HG02884 (cell line): ENCODE data around the gene MDK.

Experiments used
- ATAC-seq: cut with Tn5 transposase; IDR thresholded peaks from one replicate; pipeline ENCODE4 v1.9.1; 2021; ENCODE audit warnings: mild to moderate bottlenecking, moderate library complexity; ENCODE audit not compliant: unreplicated experiment

Gene MDK

GRCh38 chr11:46347637-46348311, 33.7 kb upstream of the MDK start:
- no peak for ATAC-seq

- no peak for ATAC-seq
Observed at GRCh38 chr11:46348566-46349401, 32.7 kb upstream of the MDK start.

GRCh38 chr11:46350695-46351094, 30.8 kb upstream of the MDK start:
- ATAC-seq = no peak

GRCh38 chr11:46351148-46351547, 30.3 kb upstream of the MDK start:
- ATAC-seq = no peak

DNA sequence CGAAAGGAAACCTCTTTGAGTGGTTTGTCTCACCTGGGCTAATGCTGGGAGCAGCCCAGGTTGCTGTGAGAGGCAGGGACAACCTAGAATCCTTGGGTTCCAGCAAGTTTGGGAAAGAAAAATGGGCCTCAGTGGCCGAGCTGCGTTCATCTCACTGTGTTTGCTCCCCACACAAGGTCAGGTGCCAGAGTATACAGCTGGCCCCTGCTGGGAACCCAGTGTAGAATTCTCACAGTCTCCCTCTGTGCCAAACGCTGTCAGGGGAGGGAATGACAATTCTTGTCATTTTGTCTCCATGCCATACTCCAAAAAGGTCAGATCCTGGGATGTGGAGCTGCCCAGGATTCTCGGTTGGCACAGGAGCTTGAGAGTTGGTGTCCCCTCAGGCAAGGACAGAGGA, 29.9 kb upstream of the MDK start:
- no peak for ATAC-seq

GRCh38 chr11:46352063-46352841, 29.2 kb upstream of the MDK start:
- ATAC-seq = no peak

GRCh38 chr11:46353698-46354097, 27.8 kb upstream of the MDK start:
- no peak for ATAC-seq

GRCh38 chr11:46356924-46357482, 24.5 kb upstream of the MDK start:
- no peak for ATAC-seq

DNA sequence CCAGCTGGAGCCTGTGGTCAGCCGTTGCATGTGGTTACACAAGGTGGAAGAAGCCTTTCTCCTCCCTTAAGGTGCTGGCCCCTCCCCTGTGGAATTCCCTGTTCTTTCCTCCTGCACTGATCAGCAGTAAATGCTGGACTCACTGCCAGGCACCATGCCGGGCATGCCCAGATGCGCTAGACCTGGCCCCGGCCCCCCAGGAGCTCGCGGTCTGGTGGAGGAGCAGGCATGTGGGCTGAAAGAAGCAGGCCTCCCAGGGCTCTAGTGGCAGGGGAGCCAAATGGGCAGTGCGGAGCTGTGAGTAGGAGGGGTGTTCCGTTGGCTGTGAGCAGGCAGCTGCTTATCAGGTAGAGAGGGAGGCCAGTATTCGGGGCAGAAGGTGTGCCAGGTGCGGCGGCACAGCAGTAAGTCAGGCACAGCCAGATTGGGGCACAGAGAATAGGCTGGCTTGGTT, 24.0 kb upstream of the MDK start:
- no peak for ATAC-seq

DNA sequence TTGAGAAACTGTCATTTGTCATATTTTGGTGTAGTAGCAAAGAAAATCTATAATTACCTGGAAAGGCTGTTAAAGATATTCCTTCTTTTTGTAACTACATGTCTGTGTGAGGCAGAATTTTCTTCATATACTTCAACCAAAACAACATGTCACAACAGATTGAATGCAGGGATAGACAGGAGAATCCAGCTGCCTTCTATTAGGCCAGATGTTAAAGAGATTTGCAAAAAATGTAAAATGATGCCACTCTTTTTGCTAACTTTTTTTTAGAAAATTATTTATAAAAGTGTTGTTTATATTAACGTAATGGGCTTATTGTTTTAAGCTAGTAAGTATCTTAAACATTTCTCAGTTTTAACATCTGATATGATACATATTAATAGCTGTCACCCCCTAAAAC, 21.5 kb upstream of the MDK start:
- ATAC-seq = no peak

- ATAC-seq = peak; percentile 20
Observed at GRCh38 chr11:46360878-46361277, 20.6 kb upstream of the MDK start.

GRCh38 chr11:46361283-46362155, 19.9 kb upstream of the MDK start:
- ATAC-seq = peak; percentile 93

- ATAC-seq = no peak
Observed at GRCh38 chr11:46362156-46363030, 19.1 kb upstream of the MDK start.

- no peak for ATAC-seq
Observed at GRCh38 chr11:46363031-46363407, 18.4 kb upstream of the MDK start.

- no peak for ATAC-seq
Observed at GRCh38 chr11:46363455-46364005, 17.9 kb upstream of the MDK start.

DNA sequence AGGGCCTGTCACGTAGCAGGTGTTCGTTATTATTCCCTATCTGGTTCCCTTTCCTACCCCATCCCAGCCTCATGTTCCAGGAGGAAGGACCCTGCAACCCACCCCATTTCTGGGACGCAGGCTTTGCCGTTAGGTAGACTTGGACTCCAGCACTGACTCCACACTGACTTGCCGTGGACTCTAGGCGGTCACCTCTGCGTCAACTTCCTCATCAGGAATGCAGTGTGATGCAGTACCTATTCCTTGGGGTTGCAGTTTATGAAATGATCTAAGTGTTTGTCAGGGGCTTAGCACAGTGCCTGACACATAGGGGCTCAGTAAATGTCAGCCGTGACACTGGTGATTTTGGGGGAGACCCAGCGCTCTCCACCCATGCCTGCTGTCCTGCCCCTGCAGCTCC, 17.4 kb upstream of the MDK start:
- ATAC-seq = no peak

DNA sequence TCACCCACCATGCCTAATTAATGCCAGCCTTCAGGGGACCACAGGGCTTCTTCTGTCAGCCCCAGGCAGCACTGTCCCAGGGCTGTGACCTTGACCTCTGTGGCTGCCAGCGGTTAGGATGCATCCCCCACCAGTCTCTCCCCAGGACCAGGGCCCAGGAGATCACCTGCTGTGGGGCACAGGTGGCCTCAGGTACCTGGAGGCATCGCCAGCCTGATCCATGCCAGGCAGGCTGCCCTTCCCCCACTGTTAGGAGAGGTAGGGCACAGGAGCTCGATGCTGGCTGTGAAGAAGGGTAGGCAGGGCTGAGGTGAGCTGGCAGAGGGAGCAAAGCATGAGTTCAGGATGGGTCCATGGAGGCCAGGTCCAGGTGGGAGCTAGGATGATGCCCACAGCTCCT, 16.7 kb upstream of the MDK start:
- no peak for ATAC-seq

GRCh38 chr11:46366260-46366659, 15.2 kb upstream of the MDK start:
- no peak for ATAC-seq

GRCh38 chr11:46366661-46367161, 14.8 kb upstream of the MDK start:
- ATAC-seq = no peak
